GM12873 (cell line): ENCODE data around the gene FAM3B.

Experiments
- TF ChIP-seq, protein P1 (sequence below): IDR thresholded peaks from 2 replicates; pipeline ENCODE4 v1.5.1; 2012; ENCODE audit warnings: low read depth, mild to moderate bottlenecking, moderate library complexity, low read length, control low read depth; ENCODE audit not compliant: insufficient read depth; ENCODE audit errors: missing control alignments

Gene FAM3B

GRCh38 chr21:41359286-41359685 is 42.7 kb downstream of the FAM3B start:
- TF ChIP-seq, protein P1, sequence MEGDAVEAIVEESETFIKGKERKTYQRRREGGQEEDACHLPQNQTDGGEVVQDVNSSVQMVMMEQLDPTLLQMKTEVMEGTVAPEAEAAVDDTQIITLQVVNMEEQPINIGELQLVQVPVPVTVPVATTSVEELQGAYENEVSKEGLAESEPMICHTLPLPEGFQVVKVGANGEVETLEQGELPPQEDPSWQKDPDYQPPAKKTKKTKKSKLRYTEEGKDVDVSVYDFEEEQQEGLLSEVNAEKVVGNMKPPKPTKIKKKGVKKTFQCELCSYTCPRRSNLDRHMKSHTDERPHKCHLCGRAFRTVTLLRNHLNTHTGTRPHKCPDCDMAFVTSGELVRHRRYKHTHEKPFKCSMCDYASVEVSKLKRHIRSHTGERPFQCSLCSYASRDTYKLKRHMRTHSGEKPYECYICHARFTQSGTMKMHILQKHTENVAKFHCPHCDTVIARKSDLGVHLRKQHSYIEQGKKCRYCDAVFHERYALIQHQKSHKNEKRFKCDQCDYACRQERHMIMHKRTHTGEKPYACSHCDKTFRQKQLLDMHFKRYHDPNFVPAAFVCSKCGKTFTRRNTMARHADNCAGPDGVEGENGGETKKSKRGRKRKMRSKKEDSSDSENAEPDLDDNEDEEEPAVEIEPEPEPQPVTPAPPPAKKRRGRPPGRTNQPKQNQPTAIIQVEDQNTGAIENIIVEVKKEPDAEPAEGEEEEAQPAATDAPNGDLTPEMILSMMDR: peak; percentile 6

DNA sequence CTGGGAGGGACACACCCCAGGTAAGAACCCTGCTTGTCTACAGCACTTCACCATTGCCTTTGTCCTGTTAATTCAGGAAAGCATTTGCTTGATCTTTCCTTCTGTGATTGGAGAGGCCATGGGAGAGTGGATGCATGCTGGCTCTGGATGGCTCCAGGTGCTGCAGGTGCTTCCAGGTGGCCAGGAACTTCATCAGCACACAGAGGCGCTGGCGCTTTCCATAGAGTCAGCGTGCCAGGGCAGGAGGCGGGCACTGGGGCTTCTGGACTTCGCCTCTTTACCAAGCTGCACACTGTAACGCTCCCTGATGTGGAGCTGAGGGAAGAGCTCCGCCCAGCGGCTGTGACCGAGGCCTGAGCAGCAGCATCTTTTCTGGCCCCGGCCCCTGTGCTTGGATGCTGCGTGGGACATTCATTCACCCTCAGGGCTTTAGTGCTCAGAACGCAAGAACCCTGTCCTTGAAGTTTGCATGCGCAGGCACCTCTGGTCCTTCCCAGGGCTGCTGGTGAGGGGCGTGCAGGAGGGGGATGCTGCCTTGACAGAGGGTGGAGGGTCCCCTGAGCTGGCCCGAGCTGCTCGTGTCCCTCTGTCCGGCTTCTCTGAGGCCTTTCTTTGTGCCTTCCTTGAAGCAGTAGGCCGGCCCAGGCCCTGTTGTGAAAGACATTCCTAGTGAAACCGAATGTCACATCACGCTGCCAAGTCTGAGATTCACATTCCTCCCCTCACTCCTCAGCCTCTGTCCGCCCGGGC is 43.6 kb downstream of the FAM3B start:
- TF ChIP-seq, protein P1: no peak

DNA sequence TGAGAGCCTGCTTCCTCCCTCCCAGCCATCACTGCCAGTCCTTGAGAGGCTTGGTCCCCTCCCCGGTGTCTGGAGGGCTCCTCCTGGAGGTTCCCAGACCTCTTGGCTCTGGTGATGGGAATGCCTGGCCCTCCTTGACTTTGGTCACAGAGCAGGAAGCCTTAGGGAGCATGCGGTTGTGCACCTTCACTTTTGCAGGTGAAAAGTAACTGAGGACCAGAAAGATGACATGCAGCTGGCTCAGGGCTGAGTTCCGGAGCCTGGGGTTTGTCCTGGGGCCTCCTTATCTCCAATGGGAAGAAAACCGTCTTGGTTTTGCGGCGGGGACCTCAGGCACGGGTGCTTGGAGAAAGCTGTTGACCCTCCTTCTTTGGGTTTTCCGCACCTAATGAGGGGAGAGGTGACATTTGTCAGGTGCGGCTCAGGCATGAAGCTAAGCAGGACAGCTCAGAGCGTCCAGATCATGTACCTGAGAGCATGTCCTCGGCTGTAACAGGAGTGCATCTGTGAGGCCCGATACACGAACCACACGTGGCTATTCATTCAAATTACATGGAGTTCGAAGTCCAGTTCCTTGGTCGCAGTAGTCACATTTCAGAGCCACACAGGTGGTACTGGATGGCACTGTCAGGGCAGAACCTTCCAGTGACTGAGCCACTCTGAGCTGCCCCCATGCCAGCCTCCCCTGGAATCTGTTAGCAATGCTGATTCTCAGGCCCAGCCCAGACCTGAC is 44.6 kb downstream of the FAM3B start:
- TF ChIP-seq, protein P1: no peak

DNA sequence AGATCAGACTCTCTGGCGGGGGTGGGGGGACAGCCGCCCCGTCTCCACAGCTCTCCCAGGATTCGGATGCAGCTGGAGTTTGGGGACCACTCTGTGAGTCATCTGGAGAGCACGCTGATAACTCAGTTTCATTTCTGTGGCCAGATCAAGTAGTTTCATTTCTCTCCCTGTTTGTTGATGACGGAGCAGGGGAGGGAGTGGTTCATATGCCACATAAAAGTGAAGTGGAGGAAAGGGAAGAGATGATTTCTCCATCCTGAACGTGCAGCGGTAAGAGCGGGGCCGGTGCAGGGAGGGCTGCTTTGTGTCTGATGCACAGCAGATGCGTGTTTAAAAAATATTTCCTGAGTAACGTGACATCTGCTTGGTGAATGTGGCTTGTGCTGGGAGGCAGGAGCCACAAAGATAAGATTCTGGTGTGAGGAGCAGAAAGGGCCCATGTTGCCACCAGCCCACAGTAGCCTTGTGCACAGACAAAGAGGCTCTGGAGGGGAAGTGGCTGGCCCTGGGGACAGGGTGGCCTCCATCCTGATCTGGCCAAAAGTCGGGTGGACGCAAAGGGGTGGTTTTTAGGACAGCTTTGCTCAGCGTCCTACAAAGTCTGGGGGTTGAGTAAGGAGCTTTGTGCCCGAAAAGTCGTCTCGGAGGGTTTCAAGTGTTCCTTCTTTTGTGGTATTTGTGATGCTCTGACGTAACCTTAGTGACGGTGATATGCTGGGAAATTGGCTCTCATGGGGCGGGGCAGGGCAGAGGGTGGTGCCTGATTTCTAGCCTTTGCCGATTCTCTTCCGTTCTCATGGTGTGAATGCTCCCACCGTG is 45.4 kb downstream of the FAM3B start, which contains the start of gene MX2:
Gene MX2, plus strand, starts transcription at position 242 of the 819 bp plus-strand sequence. CDS start 14,880 bp downstream, outside the sequence.
- TF ChIP-seq, protein P1: no peak

GRCh38 chr21:41362605-41363369 is 46.2 kb downstream of the FAM3B start:
- TF ChIP-seq, protein P1: no peak

GRCh38 chr21:41363370-41364270 is 47.0 kb downstream of the FAM3B start:
- TF ChIP-seq, protein P1: no peak
